NT2/D1 (cell line): ENCODE results near the gene HOXB7.
A peak's percentile ranks its signal among the peaks of the same experiment; 100 is the strongest.

Source experiments
- DNase-seq: peaks from one replicate; pipeline ENCODE4 v3.0.0-alpha.2; 2011; ENCODE audit warnings: low read depth, low spot score
- H3K27me3 ChIP-seq: 2 replicates; pipeline ENCODE4 v1.6.0; 2011; ENCODE audit warnings: mild to moderate bottlenecking; ENCODE audit not compliant: insufficient read length, insufficient read depth
- H3K36me3 ChIP-seq: 2 replicates; pipeline ENCODE4 v1.6.1; 2011; ENCODE audit warnings: mild to moderate bottlenecking, low read length, mixed read lengths; ENCODE audit not compliant: insufficient read depth, insufficient read length
- H3K4me1 ChIP-seq: 2 replicates; pipeline ENCODE4 v1.5.1; 2011; ENCODE audit not compliant: insufficient read depth, insufficient read length
- H3K4me3 ChIP-seq: 2 replicates; pipeline ENCODE4 v1.5.1; 2011; ENCODE audit warnings: low read depth; ENCODE audit not compliant: insufficient read length
- H3K9ac ChIP-seq: 2 replicates; pipeline ENCODE4 v1.6.0; 2011; ENCODE audit warnings: low read depth; ENCODE audit not compliant: insufficient read length
- H3K9me3 ChIP-seq: 2 replicates; pipeline ENCODE4 v1.5.1; 2011; ENCODE audit warnings: mild to moderate bottlenecking, low read length; ENCODE audit not compliant: insufficient read depth
- SUZ12 ChIP-seq: IDR thresholded peaks from 2 replicates; pipeline ENCODE4 v1.6.1; 2011; ENCODE audit not compliant: insufficient read length, insufficient read depth; ENCODE audit errors: extremely low read depth
- YY1 ChIP-seq: IDR thresholded peaks from 2 replicates; pipeline ENCODE4 v1.6.1; 2011; ENCODE audit not compliant: insufficient read length, insufficient read depth
- ZNF274 ChIP-seq: IDR thresholded peaks from 2 replicates; pipeline ENCODE4 v1.6.1; 2011; ENCODE audit warnings: mild to moderate bottlenecking, low read depth, low read length

Gene HOXB7

DNA sequence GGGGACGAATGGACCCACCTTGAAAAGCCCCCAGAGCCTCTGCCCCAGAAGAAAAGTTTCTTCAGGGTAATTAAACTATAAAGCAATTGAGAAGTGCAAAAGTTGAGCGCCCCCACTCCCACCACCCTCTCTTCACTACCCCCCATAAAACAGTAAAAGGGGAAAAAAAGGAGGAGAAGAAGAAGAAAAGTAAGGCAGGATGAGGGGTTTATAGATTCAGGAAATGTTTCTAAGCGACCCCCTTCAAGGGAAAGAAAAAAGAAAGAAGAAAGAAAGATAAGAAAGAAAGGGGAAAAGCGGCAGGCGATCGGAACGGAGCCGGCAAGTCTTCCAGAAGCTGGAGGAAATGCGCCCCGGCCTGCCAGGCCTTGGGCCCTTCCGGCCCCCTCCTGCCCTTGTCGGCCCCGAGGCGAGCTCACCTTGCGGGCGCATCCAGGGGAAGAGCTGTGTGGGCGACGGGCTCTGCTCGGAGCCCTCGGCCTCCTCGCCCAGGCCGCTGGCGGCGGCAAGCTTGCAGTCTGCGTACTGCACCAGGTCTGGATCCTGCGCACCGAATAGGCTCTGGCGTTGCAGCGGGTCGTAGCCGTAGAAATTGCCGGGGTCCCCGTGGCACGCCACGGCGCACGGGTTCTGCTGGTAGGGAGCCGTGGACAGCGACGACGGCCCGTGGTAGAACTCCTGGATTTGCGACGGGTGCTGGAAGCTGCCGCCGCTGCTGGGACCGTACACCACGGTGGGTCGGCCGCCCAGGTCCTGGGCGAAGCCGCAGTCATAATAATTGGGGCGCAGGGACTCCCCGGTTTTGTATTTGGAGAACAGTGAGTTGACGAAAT is 3.3 kb upstream of the HOXB7 start:
- no peaks in the 10 kb centered on the region for H3K9me3 ChIP-seq
- peaks cover 11% of the 10 kb centered on the region for H3K4me1 ChIP-seq
- no peaks in the 10 kb centered on the region for H3K36me3 ChIP-seq
- peaks cover 99% of the 10 kb centered on the region for H3K27me3 ChIP-seq
- DNase-seq = no peak
- TF ChIP-seq SUZ12 (peak; percentile 85), YY1 (no peak)
- peak overlapping the region; percentile 15 for H3K4me3 ChIP-seq
- H3K9ac ChIP-seq = peak overlapping the region; percentile 50

DNA sequence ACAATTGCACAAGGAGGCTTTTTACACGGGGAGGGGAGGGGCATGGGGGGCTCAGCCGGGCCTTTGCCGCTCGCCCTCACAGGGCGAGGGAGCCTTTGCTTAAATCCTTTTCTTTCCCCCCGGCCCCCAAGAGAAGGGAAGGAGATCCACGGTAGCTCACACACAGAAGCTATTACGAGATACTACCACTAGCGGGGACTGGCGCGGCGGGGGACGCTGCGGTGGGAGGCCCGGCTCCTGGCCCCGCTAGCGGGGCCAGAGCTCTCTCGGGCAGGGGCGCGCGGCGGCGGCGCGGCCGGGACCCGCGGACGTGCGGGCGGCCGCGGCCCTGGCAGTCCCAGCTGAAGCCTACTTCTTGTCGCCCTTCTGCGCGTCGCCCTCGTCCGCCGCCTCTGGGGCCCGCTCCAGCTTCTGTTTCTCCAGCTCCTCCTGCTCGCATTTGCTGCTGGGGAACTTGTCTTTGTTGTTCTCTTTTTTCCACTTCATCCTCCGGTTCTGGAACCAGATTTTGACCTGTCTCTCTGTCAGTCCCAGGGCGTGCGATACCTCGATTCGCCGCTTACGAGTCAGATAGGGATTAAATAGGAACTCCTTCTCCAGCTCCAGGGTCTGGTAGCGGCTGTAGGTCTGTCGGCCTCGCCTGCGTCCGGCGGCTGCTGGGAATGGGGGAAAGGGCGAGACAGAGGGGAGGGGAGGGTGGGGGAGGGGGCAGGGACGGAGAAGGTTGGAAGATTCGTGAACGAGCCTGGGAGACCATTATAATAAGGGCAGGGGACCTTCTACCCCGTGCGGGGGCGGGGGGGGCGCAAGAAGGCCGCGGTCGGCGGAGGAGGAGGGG is 2.3 kb upstream of the HOXB7 start:
- H3K9ac ChIP-seq = no peak overlapping the region
- H3K4me1 ChIP-seq = peaks cover 10% of the 10 kb centered on the region
- DNase-seq = no peak
- no peaks in the 10 kb centered on the region for H3K36me3 ChIP-seq
- no peaks in the 10 kb centered on the region for H3K9me3 ChIP-seq
- TF ChIP-seq SUZ12 (no peak), ZNF274 (no peak)
- H3K27me3 ChIP-seq = peaks cover 98% of the 10 kb centered on the region
- H3K4me3 ChIP-seq = peak overlapping the region; percentile 15

DNA sequence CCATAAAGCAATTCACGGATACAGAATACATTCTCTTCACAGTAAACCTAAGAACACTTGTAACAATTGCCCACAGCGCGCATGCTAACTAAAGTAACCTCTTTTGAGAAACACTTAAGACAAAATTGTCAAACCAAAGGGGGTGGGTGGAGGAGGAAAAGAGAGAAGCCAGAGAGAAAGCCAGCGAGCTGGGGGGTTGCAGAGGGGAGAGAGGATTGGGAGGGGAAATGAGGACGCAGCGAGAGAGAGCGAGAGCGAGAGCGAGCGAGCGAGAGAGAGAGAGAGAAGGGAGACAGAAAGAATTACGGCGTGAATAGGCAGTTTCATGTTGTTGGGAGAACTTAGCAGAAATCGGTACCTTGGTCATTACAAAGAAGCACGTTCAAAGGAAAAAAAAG is 1.6 kb upstream of the HOXB7 start:
- DNase-seq = no peak
- Histone ChIP-seq H3K9ac (no peak overlapping the region), H3K4me3 (no peak overlapping the region)

DNA sequence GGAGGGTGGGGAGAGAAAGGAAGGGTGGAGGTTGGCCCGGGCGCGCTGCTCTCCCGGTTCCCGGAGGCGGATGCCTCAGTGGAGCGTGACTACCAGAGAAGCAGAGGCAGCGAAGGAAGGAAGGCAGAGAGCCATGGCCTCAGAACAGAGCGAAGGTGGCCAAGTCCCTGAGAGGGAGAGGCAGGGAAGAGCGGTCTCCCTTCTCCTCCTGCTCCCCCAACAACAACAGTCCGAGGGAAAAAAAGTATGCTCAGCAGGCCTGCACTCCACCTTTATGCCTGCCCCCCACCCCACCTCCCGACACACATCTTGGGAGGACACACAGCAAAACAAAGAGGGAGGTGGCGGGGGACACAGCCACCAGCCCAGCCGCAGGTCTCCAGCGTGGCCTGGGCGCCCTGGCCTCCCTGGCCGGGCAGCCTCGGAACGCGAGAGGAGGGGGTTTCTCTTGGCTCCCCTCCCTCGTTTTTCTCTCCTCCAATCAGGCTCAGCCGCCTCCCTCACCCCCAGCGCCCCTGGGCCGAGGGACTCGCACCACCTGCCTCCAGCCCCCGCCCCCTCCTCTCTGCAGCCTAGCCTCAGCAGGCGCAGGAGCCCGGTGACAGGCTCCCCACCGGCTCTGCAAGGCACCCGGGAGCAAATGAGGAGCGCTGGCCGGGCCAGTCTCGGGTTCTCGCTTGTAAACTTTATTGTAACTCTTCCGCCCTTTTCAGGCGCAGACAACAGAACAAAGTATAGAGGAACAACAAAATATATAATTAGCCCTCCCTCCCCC is 1.1 kb upstream of the HOXB7 start:
- H3K36me3 ChIP-seq = no peaks in the 10 kb centered on the region
- peak overlapping the region; percentile 32 for H3K9ac ChIP-seq
- H3K27me3 ChIP-seq = peaks cover 98% of the 10 kb centered on the region
- H3K4me3 ChIP-seq = no peak overlapping the region
- TF ChIP-seq SUZ12 (peak; percentile 85), ZNF274 (no peak)
- DNase-seq = no peak
- H3K4me1 ChIP-seq = peaks cover 5% of the 10 kb centered on the region
- no peaks in the 10 kb centered on the region for H3K9me3 ChIP-seq

More for the DNA sequence above, 1.6 kb upstream of the HOXB7 start:
- Histone ChIP-seq H3K4me1 (peaks cover 5% of the 10 kb centered on the region), H3K36me3 (no peaks in the 10 kb centered on the region), H3K27me3 (peaks cover 98% of the 10 kb centered on the region), H3K9me3 (no peaks in the 10 kb centered on the region)
- TF ChIP-seq ZNF274 (no peak), YY1 (no peak), SUZ12 (no peak)

DNA sequence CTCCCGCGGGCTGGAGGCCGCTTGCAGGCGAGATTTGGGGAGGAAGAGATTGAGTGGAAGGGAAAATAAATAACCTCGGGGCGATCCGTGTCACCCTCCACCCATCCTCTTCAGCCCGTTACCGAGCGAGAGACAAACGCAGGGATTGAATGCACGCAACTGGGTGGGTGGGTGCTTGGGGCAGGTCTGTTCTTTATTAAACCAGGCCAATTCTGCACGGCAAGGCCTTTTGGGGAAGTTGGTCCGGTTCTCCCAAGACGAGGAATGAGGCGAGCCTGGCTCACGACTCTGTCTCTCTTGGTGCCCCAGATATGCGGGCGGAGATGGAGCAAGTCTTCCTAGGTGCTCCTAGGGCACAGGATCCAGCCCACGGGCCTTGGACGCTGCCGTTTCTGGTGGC is 396 bp upstream of the HOXB7 start:
- peaks cover 98% of the 10 kb centered on the region for H3K27me3 ChIP-seq
- peaks cover 5% of the 10 kb centered on the region for H3K4me1 ChIP-seq
- peak overlapping the region; percentile 46 for H3K4me3 ChIP-seq
- no peaks in the 10 kb centered on the region for H3K9me3 ChIP-seq
- no peaks in the 10 kb centered on the region for H3K36me3 ChIP-seq
- no peak for TF ChIP-seq SUZ12
- no peak for TF ChIP-seq YY1
- no peak for TF ChIP-seq ZNF274
- no peak for DNase-seq
- H3K9ac ChIP-seq = no peak overlapping the region

DNA sequence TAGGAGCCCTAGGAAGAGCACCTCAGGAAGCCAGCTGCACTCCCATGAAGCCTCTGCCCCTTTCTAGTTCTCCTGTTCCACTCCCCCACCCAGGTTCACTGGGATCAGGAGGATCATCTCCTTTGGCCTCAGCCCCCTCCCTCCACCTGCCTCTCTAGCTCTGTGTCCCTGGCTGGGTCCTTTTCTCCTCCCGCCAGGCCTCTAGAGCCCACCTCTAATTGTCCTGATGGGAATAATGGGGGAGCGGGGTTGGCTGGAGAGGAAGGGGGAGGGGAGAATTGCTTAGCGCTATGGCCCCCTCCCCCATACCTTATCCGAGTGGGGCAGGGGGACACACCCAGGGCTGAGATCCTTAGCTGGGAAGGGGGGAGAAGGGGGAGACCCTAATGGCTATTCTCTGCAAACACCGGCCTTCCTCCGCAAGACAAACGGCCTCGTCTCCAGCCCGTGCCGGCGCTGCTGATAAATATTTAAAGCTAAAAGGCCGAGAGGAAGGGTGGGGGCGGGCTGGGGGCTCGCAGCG is 997 bp downstream of the HOXB7 start:
- DNase-seq = no peak
- Histone ChIP-seq H3K9ac (no peak overlapping the region), H3K9me3 (no peaks in the 10 kb centered on the region), H3K27me3 (peaks cover 98% of the 10 kb centered on the region), H3K4me3 (peak overlapping the region; percentile 46), H3K4me1 (peaks cover 5% of the 10 kb centered on the region), H3K36me3 (no peaks in the 10 kb centered on the region)
- TF ChIP-seq SUZ12 (no peak), YY1 (no peak)

DNA sequence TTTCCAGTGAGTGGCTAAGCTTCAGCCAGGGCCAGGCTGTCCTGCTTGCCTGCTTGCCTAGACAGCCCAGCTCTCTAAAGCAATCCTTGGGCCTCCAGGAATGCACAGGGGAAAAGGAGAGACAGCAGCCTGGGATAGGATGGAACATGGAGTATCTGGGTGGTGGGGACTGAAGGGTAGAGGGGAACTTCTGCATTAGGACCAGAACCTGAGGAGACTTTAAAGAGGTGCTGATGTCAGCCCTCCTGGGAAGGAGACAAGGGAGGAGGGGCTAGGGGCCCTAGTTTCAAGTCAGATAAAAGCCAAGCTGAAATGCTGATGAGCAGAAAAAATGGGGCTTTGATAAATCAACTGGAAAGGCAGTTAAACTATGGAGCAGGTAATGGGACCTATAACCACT is 1.8 kb downstream of the HOXB7 start:
- no peak for TF ChIP-seq ZNF274
- TF ChIP-seq SUZ12 = no peak
- TF ChIP-seq YY1 = no peak
- peaks cover 98% of the 10 kb centered on the region for H3K27me3 ChIP-seq

More for the DNA sequence above, 1.8 kb downstream of the HOXB7 start:
- peaks cover 7% of the 10 kb centered on the region for H3K4me1 ChIP-seq
- no peaks in the 10 kb centered on the region for H3K9me3 ChIP-seq
- H3K9ac ChIP-seq = no peak overlapping the region
- no peaks in the 10 kb centered on the region for H3K36me3 ChIP-seq
- no peak for DNase-seq
- H3K4me3 ChIP-seq = no peak overlapping the region
